Measurements from ENCODE around the gene LAMTOR4.

The LAMTOR4 gene

GRCh38 chr7:100152937-100153666 is 4.4 kb downstream of the LAMTOR4 start:
- DNase-seq (ENCODE audit: low spot score) (no peak), FAIRE-seq (no peak)

GRCh38 chr7:100153708-100154535 is 5.2 kb downstream of the LAMTOR4 start:
- FAIRE-seq (no peak), DNase-seq (ENCODE audit: low spot score) (no peak)

- DNase-seq (ENCODE audit: low spot score): no peak
- no peak for FAIRE-seq
Observed at GRCh38 chr7:100154651-100155491, 6.2 kb downstream of the LAMTOR4 start.

GRCh38 chr7:100155553-100156317 is 7.0 kb downstream of the LAMTOR4 start:
- FAIRE-seq: no peak
- no peak for DNase-seq (ENCODE audit: low spot score)

- FAIRE-seq: no peak
- no peak for DNase-seq (ENCODE audit: low spot score)
Observed at GRCh38 chr7:100156331-100157068, 7.8 kb downstream of the LAMTOR4 start.

GRCh38 chr7:100157069-100157333 is 8.3 kb downstream of the LAMTOR4 start:
- FAIRE-seq (no peak), DNase-seq (ENCODE audit: low spot score) (no peak)

GRCh38 chr7:100157334-100158228 is 8.9 kb downstream of the LAMTOR4 start:
- FAIRE-seq (no peak), DNase-seq (ENCODE audit: low spot score) (peak; percentile 80)

- FAIRE-seq: no peak
- peak; percentile 80 for DNase-seq (ENCODE audit: low spot score)
Observed at GRCh38 chr7:100158229-100159098, 9.7 kb downstream of the LAMTOR4 start, which contains the start of gene TRAPPC14. TRAPPC14 (minus strand) TSS chr7:100158723; CDS start chr7:100158499, 224 bp downstream.

- no peak for FAIRE-seq
- DNase-seq (ENCODE audit: low spot score): no peak
Observed at GRCh38 chr7:100159099-100159623, 10.4 kb downstream of the LAMTOR4 start.

- FAIRE-seq (no peak), DNase-seq (ENCODE audit: low spot score) (no peak)
Observed at GRCh38 chr7:100160067-100160466, 11.3 kb downstream of the LAMTOR4 start.

- DNase-seq (ENCODE audit: low spot score) (no peak), FAIRE-seq (no peak)
Observed at GRCh38 chr7:100163006-100163531, 14.4 kb downstream of the LAMTOR4 start.

GRCh38 chr7:100163871-100164270 is 15.2 kb downstream of the LAMTOR4 start:
- DNase-seq (ENCODE audit: low spot score): no peak
- FAIRE-seq: no peak

GRCh38 chr7:100166317-100166940 is 17.7 kb downstream of the LAMTOR4 start:
- no peak for DNase-seq (ENCODE audit: low spot score)
- FAIRE-seq: no peak

GRCh38 chr7:100166970-100167911 is 18.5 kb downstream of the LAMTOR4 start:
- no peak for FAIRE-seq

GRCh38 chr7:100167912-100168323 is 19.2 kb downstream of the LAMTOR4 start:
- DNase-seq (ENCODE audit: low spot score) (no peak), FAIRE-seq (no peak)

More at GRCh38 chr7:100166970-100167911, 18.5 kb downstream of the LAMTOR4 start:
- no peak for DNase-seq (ENCODE audit: low spot score)

GRCh38 chr7:100169147-100169850 is 20.6 kb downstream of the LAMTOR4 start:
- FAIRE-seq (no peak), DNase-seq (ENCODE audit: low spot score) (no peak)

Measured in RCC 7860 (cell line).